C4-2B (cell line): Measurements from ENCODE around the gene PPP2R2B.

Experiments
- H3K27ac ChIP-seq: fragments of 450-650 bp; 2 replicates; pipeline ENCODE4 v1.5.1; 2017
- ZFX ChIP-seq: fragments of 450-650 bp; IDR thresholded peaks from 2 replicates; pipeline ENCODE4 v1.6.1; 2017
- TF ChIP-seq, protein P1 (sequence below): fragments of 450-650 bp; conservative IDR thresholded peaks from 2 replicates; pipeline ENCODE4 v1.5.1; 2017; ENCODE audit warnings: mild to moderate bottlenecking

Gene PPP2R2B

DNA sequence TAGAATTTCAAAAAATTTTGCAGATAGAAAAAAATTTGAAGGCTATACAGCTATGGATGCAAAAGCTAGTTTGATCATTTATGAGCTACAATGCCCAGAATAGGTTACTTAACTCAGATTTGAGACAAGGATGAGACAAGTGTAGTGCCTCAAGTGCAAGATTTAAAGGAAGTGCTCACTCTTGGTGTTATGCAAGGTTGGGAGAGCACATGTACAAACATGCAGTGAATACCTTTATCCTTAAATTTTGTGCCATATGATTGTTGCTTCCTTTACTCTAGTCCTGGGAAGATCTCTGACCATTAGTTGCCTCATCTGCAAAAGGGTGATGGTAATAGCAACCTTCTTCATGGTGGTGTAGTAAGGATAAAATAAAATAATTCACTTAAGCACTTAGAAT, 31.7 kb upstream of the PPP2R2B start:
- TF ChIP-seq, protein P1, sequence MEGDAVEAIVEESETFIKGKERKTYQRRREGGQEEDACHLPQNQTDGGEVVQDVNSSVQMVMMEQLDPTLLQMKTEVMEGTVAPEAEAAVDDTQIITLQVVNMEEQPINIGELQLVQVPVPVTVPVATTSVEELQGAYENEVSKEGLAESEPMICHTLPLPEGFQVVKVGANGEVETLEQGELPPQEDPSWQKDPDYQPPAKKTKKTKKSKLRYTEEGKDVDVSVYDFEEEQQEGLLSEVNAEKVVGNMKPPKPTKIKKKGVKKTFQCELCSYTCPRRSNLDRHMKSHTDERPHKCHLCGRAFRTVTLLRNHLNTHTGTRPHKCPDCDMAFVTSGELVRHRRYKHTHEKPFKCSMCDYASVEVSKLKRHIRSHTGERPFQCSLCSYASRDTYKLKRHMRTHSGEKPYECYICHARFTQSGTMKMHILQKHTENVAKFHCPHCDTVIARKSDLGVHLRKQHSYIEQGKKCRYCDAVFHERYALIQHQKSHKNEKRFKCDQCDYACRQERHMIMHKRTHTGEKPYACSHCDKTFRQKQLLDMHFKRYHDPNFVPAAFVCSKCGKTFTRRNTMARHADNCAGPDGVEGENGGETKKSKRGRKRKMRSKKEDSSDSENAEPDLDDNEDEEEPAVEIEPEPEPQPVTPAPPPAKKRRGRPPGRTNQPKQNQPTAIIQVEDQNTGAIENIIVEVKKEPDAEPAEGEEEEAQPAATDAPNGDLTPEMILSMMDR: no peak
- TF ChIP-seq ZFX: no peak
- H3K27ac ChIP-seq: no peak overlapping the region

- TF ChIP-seq ZFX: no peak
- TF ChIP-seq, protein P1: no peak
- H3K27ac ChIP-seq: no peak overlapping the region
Observed at GRCh38 chr5:146909255-146910068, 30.9 kb upstream of the PPP2R2B start.

DNA sequence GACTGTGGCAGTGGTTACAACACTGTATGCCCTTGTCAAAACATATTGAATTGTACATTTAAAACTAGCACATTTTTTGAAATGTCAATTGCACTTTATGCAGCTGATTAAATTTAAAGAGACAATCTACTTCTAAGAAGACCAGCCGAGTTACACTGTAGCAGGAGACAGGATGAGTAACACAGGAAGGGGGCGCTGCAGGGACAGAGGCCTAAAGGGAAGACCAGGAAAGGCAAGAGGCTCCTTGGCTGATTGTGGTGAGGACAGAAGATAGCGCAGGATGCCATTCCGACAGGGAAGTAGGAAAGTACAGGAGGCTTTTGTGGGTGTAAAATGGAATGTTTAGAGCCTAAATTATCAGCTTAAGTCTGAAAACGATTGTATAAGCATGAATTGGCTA, 28.2 kb upstream of the PPP2R2B start:
- H3K27ac ChIP-seq: no peak overlapping the region
- TF ChIP-seq ZFX: no peak
- TF ChIP-seq, protein P1: peak; percentile 26

DNA sequence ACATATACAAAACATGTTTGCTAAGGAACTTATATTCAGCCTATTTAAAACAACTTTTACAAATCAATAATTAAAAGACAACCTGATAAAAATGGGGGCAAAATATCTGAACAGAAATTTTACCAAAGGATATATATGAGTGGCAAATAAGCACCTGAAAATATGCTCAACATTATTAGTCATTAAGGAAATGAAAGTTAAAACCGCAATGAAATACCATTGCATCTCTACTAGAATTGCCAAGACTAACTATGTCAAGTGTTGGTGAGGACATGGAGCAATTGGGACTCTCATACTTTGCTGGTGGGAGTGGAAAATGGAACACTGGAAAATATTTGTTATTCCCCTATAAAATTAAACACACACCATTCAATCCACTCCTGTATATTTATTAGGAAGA, 26.3 kb upstream of the PPP2R2B start:
- H3K27ac ChIP-seq: no peak overlapping the region
- no peak for TF ChIP-seq ZFX
- TF ChIP-seq, protein P1: no peak

DNA sequence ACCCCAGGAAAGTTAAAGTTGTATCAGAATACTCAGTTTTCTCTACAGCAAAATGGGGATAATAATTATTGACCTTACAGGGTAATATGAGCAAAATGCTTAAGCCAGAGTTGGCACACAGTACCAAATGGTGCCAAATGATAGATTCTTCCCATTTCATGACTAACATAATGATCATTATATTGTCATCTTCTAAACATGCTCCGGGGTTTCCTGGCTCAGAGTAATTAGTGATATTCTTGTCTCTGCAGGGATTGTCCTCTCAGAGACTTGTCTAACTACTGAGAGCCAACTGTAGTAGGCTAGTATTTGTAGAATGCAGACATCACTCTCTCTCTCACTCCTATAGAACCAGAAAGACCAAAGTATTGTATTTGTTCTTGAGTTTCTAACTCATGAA, 25.2 kb upstream of the PPP2R2B start:
- TF ChIP-seq ZFX: no peak
- TF ChIP-seq, protein P1: no peak
- no peak overlapping the region for H3K27ac ChIP-seq

DNA sequence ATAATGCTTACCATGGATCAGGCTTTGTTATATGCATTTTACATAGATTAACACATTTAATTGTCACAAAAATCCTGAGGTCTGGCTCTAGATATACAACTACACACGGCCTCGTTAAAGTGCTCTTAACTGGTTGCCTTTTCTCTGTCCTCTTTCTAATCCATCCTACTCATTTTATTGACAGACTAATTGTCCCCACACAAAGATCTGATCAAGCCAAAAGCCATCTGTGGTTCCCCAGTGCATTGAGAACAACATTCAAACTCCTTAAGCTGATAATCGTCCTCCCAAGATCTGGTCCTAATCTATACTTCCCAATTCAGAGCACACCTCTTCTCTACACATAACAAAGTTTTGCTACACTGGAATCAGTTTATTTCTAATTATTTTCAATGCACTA, 23.9 kb upstream of the PPP2R2B start:
- no peak overlapping the region for H3K27ac ChIP-seq
- TF ChIP-seq, protein P1: no peak
- no peak for TF ChIP-seq ZFX

GRCh38 chr5:146897061-146897460, 18.5 kb upstream of the PPP2R2B start:
- H3K27ac ChIP-seq: no peak overlapping the region
- TF ChIP-seq ZFX: no peak
- TF ChIP-seq, protein P1: no peak
